PFSK-1 (cell line): ENCODE measurements around the gene CNNM4.

Experiments used
- FOXP2 ChIP-seq: optimal IDR thresholded peaks from 2 replicates; pipeline ENCODE3; 2011; ENCODE audit warnings: borderline replicate concordance, control low read depth, inconsistent platforms; ENCODE audit not compliant: insufficient read depth; ENCODE audit errors: extremely low read length, extremely low read depth
- POLR2AphosphoS5 ChIP-seq: IDR thresholded peaks from 2 replicates; pipeline ENCODE4 v1.6.1; 2012; ENCODE audit warnings: low read depth, mild to moderate bottlenecking, control low read depth, low read length, moderate library complexity
- SIN3A ChIP-seq: IDR thresholded peaks from 2 replicates; pipeline ENCODE4 v1.6.1; 2012; ENCODE audit warnings: mild to moderate bottlenecking, low read length, moderate library complexity, borderline replicate concordance; ENCODE audit not compliant: insufficient read depth
- TAF1 ChIP-seq: IDR thresholded peaks from 2 replicates; pipeline ENCODE4 v1.6.1; 2012; ENCODE audit warnings: low read length, control low read depth, borderline replicate concordance; ENCODE audit not compliant: insufficient read depth
- TF ChIP-seq, protein P1 (sequence below), 2 experiments: IDR thresholded peaks; 2 replicates each; pipeline versions ENCODE4 v1.6.1 to v1.8.0; 2011 to 2012; ENCODE audit warnings: low read depth in 2 of 2, low read length in 2 of 2, control low read depth in 1 of 2, inconsistent platforms in 1 of 2, mild to moderate bottlenecking in 1 of 2, moderate library complexity in 1 of 2; ENCODE audit not compliant: insufficient read depth in 1 of 2

CNNM4 gene

DNA sequence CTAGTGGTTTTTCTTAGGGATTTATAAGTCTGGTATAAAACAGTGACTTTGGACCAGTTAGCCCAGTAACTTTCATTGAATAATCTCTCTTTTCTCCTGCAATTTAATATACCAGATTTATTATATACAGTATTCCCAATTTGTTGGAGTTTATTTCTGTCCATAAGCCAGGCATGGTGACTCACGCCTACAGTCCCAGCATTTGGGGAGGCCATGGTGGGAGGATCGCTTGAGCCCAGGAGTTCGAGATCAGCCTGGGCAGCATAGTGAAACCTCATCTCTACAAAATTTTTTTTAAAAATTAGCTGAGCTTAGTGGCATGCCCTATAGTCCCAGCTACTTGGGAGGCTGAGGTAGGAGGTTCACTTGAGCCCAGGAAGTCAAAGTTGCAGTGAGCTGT lies 26.7 kb downstream of the CNNM4 start:
- TF ChIP-seq POLR2AphosphoS5 (no peak), TAF1 (no peak), SIN3A (no peak), FOXP2 (no peak)
- TF ChIP-seq, protein P1, sequence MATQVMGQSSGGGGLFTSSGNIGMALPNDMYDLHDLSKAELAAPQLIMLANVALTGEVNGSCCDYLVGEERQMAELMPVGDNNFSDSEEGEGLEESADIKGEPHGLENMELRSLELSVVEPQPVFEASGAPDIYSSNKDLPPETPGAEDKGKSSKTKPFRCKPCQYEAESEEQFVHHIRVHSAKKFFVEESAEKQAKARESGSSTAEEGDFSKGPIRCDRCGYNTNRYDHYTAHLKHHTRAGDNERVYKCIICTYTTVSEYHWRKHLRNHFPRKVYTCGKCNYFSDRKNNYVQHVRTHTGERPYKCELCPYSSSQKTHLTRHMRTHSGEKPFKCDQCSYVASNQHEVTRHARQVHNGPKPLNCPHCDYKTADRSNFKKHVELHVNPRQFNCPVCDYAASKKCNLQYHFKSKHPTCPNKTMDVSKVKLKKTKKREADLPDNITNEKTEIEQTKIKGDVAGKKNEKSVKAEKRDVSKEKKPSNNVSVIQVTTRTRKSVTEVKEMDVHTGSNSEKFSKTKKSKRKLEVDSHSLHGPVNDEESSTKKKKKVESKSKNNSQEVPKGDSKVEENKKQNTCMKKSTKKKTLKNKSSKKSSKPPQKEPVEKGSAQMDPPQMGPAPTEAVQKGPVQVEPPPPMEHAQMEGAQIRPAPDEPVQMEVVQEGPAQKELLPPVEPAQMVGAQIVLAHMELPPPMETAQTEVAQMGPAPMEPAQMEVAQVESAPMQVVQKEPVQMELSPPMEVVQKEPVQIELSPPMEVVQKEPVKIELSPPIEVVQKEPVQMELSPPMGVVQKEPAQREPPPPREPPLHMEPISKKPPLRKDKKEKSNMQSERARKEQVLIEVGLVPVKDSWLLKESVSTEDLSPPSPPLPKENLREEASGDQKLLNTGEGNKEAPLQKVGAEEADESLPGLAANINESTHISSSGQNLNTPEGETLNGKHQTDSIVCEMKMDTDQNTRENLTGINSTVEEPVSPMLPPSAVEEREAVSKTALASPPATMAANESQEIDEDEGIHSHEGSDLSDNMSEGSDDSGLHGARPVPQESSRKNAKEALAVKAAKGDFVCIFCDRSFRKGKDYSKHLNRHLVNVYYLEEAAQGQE (IDR thresholded peaks at IDR 0.05; ENCODE audit: insufficient read depth in 1 of 2, low read depth in 2 of 2, low read length in 2 of 2): no peak

DNA sequence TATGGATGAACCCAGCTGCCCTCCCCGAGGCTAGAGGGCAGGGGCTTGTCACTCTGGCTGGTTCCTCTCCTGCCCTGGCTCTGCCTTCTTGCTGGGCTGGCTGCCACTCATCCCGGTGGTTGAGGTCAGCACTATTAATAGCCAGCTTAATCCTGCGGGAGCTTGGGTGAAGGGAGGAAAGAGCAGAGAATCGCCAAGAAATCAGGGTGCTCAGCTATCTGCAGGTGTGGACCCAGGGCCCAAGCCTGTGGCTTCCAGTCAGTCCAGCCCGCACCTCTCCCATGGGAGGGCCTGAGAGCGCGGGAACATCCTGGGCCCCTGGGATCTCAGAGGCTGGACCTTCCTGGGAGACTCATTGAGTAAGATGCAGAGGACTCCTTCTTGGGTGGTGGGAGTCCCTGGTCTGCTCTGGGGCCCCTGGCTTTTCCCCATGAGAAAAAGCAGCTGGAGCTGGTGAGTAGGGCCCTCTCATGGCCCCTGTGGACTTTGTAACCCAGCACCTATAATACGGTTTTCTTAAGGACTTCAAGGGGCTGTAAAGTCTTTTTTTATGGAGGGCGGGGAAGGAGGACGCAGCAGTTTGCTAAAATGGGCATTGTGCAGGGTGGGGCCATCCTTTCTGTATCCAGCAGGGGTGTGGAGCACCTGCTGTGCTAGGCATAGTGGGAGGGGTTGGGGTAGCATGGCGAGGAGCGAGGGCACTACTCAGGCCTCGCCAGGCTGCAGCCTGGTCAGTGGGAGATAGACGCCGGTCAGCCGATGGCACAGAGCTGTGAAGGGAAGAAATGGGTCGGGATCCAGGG lies 27.9 kb downstream of the CNNM4 start:
- TF ChIP-seq POLR2AphosphoS5 (no peak), FOXP2 (no peak), TAF1 (no peak), SIN3A (no peak)
- TF ChIP-seq, protein P1 (IDR thresholded peaks at IDR 0.05; ENCODE audit: insufficient read depth in 1 of 2, low read depth in 2 of 2, low read length in 2 of 2): no peak

- TF ChIP-seq POLR2AphosphoS5 (no peak), SIN3A (no peak), FOXP2 (no peak), TAF1 (no peak)
- TF ChIP-seq, protein P1 (IDR thresholded peaks at IDR 0.05; ENCODE audit: insufficient read depth in 1 of 2, low read depth in 2 of 2, low read length in 2 of 2): no peak
Measured at GRCh38 chr2:96789245-96789617, 28.5 kb downstream of the CNNM4 start.

DNA sequence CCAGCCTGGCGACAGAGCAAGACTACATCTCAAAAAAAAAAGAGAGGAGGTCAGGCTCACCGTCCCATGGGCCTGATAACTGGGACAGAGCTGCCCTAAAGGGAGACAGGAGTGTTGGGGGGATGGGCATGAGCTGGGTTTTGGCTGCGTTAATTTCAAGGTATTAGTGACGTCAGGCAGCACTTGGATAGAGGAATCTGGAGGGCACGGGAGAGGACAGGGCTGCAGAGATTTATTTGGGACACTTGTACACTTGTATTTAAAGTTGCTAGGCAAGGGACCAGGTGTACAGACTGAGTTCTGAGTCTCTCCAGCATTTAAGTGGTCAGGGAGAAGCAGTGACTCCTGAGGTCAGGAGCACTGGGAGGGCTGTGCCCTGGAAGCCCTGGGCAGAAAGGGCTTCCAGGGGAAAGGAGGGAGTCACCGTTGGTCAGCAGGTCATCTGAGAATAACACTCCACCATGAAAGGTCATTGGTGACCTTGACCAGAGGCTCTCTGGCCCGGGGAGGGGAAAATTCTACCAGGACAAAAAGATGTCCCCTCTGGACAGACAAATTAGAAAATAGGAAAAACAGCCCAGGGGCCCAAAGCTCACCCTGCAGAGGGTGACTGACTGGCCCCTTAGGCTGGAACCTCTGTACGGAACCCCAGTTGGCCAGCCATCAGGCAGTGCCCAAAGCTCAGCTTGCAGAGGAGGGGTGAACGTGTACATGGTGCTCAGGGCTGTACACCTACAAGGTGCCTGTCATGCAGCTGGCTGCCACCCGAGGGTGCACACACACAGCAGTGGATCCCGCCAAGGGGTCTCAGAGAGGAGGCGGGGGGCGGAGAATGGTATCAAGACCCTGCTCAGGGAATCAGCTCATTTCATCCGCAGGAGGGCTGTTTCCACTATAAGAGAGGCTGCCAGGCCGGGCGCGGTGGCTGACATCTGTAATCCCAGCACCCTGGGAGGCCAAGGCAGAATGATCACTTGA lies 32.4 kb downstream of the CNNM4 start:
- TF ChIP-seq SIN3A (no peak), FOXP2 (no peak), TAF1 (no peak)

GRCh38 chr2:96795076-96795475 lies 34.4 kb downstream of the CNNM4 start:
- TF ChIP-seq SIN3A (no peak), POLR2AphosphoS5 (no peak), FOXP2 (no peak), TAF1 (no peak)
- TF ChIP-seq, protein P1 (IDR thresholded peaks at IDR 0.05; ENCODE audit: insufficient read depth in 1 of 2, low read depth in 2 of 2, low read length in 2 of 2): no peak
